GM12865 (cell line): ENCODE data around the gene AIFM2.
"Not testable (repeated sequence)": the region's sequence is repeated elsewhere in the genome, so short reads cannot be mapped to it uniquely, and the experiment has no call there.

Source experiments
- DNase-seq: peaks from one replicate; pipeline ENCODE4 v3.0.0; 2010; ENCODE audit warnings: low read depth
- H3K4me3 ChIP-seq: 2 replicates; pipeline ENCODE4 v1.5.1; 2011; ENCODE audit warnings: mild to moderate bottlenecking, low read depth, low read length, control low read depth
- TF ChIP-seq, protein P1 (sequence below): IDR thresholded peaks from 2 replicates; pipeline ENCODE4 v1.5.1; 2011; ENCODE audit warnings: low read length, control low read depth, low read depth, inconsistent platforms; ENCODE audit not compliant: insufficient read depth; ENCODE audit errors: missing control alignments

Gene AIFM2

DNA sequence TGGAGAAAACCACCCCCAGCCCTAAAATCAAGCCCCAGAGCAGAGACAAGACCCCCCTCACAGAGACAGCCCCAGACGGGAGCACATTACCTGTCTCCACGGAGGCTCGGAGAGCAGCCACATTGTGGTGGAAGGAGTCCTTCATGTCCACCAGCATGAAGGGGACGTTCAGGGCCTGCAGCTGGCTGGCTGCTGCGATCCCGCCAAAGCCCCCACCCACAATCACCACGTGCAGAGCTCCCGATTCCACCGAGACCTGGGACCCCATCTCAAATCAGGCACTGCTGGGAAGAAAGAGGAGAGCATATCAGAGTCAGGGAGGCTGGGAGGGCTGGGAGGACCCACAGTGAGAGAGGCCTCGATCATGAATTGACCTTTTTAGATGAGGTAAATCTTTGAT is 8.8 kb downstream of the AIFM2 start:
- TF ChIP-seq, protein P1, sequence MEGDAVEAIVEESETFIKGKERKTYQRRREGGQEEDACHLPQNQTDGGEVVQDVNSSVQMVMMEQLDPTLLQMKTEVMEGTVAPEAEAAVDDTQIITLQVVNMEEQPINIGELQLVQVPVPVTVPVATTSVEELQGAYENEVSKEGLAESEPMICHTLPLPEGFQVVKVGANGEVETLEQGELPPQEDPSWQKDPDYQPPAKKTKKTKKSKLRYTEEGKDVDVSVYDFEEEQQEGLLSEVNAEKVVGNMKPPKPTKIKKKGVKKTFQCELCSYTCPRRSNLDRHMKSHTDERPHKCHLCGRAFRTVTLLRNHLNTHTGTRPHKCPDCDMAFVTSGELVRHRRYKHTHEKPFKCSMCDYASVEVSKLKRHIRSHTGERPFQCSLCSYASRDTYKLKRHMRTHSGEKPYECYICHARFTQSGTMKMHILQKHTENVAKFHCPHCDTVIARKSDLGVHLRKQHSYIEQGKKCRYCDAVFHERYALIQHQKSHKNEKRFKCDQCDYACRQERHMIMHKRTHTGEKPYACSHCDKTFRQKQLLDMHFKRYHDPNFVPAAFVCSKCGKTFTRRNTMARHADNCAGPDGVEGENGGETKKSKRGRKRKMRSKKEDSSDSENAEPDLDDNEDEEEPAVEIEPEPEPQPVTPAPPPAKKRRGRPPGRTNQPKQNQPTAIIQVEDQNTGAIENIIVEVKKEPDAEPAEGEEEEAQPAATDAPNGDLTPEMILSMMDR = no peak
- no peak for DNase-seq

GRCh38 chr10:70123166-70123565 is 9.5 kb downstream of the AIFM2 start:
- not testable (repeated sequence) for DNase-seq

More for the DNA sequence above, 8.8 kb downstream of the AIFM2 start:
- no peak overlapping the region for H3K4me3 ChIP-seq

DNA sequence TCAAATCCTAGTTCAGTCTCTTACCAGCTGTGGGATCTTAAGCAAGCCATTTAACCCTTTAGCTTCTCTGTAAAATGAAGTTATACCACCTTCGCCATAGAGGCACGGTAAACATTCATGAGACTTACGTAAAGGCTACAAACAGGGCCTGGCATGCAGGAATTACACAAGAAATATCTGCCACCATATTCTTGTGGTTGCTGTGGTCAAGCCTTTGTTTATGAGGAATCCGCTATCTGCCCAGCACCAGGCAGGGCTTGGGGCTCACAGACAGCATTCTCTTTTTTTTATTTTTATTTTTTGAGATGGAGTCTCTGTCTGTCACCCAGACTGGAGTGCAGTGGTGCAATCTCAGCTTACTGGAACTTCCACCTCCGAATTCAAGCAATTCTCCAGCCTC is 9.9 kb downstream of the AIFM2 start:
- TF ChIP-seq, protein P1 = no peak
- no peak for DNase-seq
- H3K4me3 ChIP-seq = no peak overlapping the region

More at GRCh38 chr10:70123166-70123565, 9.5 kb downstream of the AIFM2 start:
- not testable (repeated sequence) for H3K4me3 ChIP-seq

DNA sequence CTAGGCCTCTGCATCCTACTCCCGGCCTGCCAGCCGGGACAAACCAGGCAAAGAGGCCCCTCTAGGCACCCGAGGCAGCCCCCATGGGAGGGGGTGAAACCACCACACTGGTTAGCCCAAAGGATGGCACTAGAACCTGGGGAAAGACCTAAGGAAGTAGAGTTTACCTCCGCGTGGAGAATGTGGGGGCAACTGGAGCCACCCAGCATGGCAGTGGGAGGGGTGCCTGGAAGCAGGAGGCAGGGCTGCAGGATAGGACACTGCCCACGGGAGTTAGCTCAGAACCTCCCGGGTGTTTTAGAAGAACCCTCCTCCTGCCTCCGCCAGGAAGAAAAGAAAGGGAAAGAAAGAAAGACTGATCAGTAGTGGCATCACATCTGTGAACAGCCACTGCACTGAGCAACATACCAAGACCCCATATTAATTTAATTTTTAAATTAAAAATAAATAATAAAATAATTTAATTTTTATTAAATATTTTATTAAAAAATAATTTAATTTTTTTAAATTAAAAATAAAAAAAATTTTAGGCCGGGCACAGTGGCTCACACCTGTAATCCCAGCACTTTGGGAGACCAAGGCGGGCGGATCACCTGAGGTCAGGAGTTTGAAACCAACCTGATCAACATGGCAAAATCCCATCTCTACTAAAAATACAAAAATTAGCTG is 11.2 kb downstream of the AIFM2 start:
- TF ChIP-seq, protein P1 = no peak
- H3K4me3 ChIP-seq = no peak overlapping the region
- no peak for DNase-seq

DNA sequence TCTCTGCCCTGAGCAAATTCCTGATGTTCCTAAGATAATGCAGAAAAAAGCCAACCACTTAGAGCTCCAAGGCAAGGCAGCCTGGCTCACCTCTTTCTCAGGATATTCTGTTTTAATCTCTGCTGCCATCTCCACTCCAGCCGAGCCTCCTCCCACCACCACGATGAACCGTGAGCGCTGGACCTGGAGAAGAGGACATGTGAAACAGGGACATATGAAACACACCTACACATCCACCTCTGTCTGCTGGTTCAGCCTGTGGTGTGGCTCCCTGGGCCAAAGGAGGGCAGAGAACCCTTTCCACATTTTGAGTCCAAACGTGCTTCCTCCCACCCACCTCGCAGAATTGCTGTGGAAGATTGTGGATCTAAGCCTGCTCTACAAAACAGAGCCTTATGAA is 12.2 kb downstream of the AIFM2 start:
- no peak overlapping the region for H3K4me3 ChIP-seq
- TF ChIP-seq, protein P1 = no peak
- no peak for DNase-seq

DNA sequence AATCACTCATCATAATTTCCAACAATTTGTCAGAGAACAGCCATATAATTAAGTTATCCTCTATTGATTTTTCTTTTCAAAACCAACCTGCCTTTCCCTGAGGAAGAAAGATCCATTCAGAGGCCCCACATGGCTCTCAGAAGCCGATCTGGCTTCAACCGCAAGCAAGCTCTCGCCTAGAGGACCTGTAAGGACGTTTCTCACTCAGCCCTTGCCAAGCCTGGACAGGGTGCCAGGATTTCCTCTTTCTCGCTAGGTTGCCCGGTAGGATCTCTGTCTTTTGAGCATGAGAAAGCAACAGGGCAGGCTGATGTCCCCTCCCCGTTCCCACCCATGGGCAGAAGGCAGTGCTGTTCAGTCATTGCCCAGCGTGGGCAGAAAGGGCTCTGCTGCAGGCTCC is 13.0 kb downstream of the AIFM2 start:
- no peak overlapping the region for H3K4me3 ChIP-seq
- DNase-seq = no peak
- TF ChIP-seq, protein P1 = no peak

- DNase-seq = no peak
- TF ChIP-seq, protein P1 = no peak
- H3K4me3 ChIP-seq = no peak overlapping the region
Observed at GRCh38 chr10:70119197-70119596, 13.4 kb downstream of the AIFM2 start.
